Measurements from ENCODE around the gene F13A1.

The F13A1 gene

GRCh38 chr6:6105472-6106036 lies 214.9 kb downstream of the F13A1 start:
- in situ Hi-C loops (cut with MboI; ENCODE audit: low sequenced_read_pairs), result no loop called here
